ENCODE results near the gene WNT2B.
A peak's percentile ranks its signal among the peaks of the same experiment; 100 is the strongest.

Gene WNT2B

DNA sequence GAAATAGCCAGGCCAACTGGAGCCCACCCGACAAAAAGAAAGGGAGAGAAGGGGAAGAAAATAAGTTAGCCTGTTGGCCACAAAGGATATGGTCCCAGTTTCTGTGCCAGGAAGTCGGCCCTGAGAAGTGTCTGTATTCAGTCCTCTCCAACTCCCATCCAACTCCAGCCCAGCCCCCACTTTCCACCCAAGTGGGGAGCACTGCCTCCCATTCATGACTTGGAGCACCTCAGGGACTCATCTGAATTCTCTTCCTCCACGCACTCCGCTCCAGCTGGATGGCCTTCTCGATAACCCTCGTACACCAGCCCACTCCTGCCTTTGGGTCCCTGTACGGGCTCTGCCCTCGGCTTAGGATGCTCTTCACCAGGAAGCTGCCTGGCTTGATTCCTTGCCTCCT is 2.0 kb upstream of the WNT2B start:
- H3K4me3 ChIP-seq = no peak overlapping the region
- H3K9me3 ChIP-seq (ENCODE audit: low read depth, low read length) = no peaks in the 10 kb centered on the region
- DNase-seq (ENCODE audit: low read depth, low spot score) = no peak

DNA sequence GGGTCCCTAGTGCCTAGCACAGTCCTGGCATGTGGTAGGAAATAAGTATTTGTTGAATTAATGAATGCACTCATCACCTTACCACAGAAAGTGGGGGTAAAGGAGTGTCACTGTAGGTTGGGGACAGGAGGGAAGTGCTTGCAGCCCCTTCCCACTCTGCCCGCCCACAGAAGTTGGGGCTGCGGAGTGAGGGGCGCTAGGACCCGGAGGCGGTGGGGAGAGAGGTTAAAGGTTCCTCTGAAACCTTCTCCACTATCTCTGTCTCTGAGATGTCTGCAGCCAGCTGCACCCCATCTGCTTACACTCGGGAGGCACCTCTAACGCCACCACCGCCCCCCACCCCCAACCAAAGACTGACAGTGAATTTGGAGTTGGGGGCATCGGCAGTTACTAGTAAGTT is 1.4 kb upstream of the WNT2B start:
- H3K27ac ChIP-seq = no peak overlapping the region
- H3K36me3 ChIP-seq (ENCODE audit: insufficient read depth, low read length) = no peaks in the 10 kb centered on the region
- peak overlapping the region; percentile 87; the same call in 1 of the 2 replicates for H3K4me3 ChIP-seq
- no peaks in the 10 kb centered on the region for H3K9me3 ChIP-seq (ENCODE audit: low read depth, low read length)
- DNase-seq (ENCODE audit: low read depth, low spot score) = no peak
- no peak overlapping the region for H3K9ac ChIP-seq (ENCODE audit: insufficient read length)
- TF ChIP-seq EZH2 (IDR thresholded peaks at IDR 0.05) (no peak), FOXP2 (optimal IDR thresholded peaks at IDR 0.05; ENCODE audit: control extremely low read depth, extremely low read length, insufficient read depth) (no peak), POLR2AphosphoS5 (IDR thresholded peaks at IDR 0.05; ENCODE audit: borderline replicate concordance, low read depth, low read length) (no peak)

More for the DNA sequence above, 2.0 kb upstream of the WNT2B start:
- no peak for TF ChIP-seq FOXP2 (optimal IDR thresholded peaks at IDR 0.05; ENCODE audit: control extremely low read depth, extremely low read length, insufficient read depth)
- TF ChIP-seq EZH2 (IDR thresholded peaks at IDR 0.05) = no peak
- no peak for TF ChIP-seq POLR2AphosphoS5 (IDR thresholded peaks at IDR 0.05; ENCODE audit: borderline replicate concordance, low read depth, low read length)
- Histone ChIP-seq H3K27ac (no peak overlapping the region), H3K36me3 (ENCODE audit: insufficient read depth, low read length) (no peaks in the 10 kb centered on the region), H3K9ac (ENCODE audit: insufficient read length) (no peak overlapping the region)

DNA sequence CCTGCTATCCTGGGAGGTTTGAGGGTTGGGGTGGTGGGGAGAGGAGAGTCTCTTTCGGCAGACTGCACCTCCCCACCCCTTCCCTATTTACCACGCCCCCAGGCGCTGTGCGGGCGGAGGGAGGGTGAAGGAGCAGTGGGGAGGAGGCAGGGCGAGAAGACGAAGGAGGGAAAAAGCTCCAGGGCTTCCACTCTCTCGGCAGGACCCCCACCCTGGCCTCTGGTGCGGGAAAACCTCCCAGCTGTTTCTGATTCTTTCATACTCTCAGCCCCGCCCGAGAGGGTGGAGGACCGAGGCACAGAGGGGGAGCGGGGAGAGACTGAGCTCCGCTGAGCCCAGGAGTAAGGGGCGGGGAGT is 866 bp upstream of the WNT2B start:
- no peak for DNase-seq (ENCODE audit: low read depth, low spot score)
- Histone ChIP-seq H3K4me3 (peak overlapping the region; percentile 87), H3K9ac (ENCODE audit: insufficient read length) (peak overlapping the region; percentile 33), H3K9me3 (ENCODE audit: low read depth, low read length) (no peaks in the 10 kb centered on the region), H3K27ac (no peak overlapping the region), H3K36me3 (ENCODE audit: insufficient read depth, low read length) (no peaks in the 10 kb centered on the region)
- TF ChIP-seq FOXP2 (optimal IDR thresholded peaks at IDR 0.05; ENCODE audit: control extremely low read depth, extremely low read length, insufficient read depth) = peak; percentile 56
- TF ChIP-seq POLR2AphosphoS5 (IDR thresholded peaks at IDR 0.05; ENCODE audit: borderline replicate concordance, low read depth, low read length) = no peak

GRCh38 chr1:112509005-112509659 is 367 bp downstream of the WNT2B start:
- no peak overlapping the region for H3K27ac ChIP-seq
- H3K9ac ChIP-seq (ENCODE audit: insufficient read length) = no peak overlapping the region
- no peaks in the 10 kb centered on the region for H3K9me3 ChIP-seq (ENCODE audit: low read depth, low read length)
- TF ChIP-seq EZH2 (IDR thresholded peaks at IDR 0.05) = no peak
- no peak for TF ChIP-seq POLR2AphosphoS5 (IDR thresholded peaks at IDR 0.05; ENCODE audit: borderline replicate concordance, low read depth, low read length)
- peak overlapping the region; percentile 87 for H3K4me3 ChIP-seq
- no peaks in the 10 kb centered on the region for H3K36me3 ChIP-seq (ENCODE audit: insufficient read depth, low read length)
- DNase-seq (ENCODE audit: low read depth, low spot score) = no peak

GRCh38 chr1:112509660-112510178 is 954 bp downstream of the WNT2B start:
- no peak for DNase-seq (ENCODE audit: low read depth, low spot score)
- Histone ChIP-seq H3K27ac (no peak overlapping the region), H3K9me3 (ENCODE audit: low read depth, low read length) (no peaks in the 10 kb centered on the region), H3K36me3 (ENCODE audit: insufficient read depth, low read length) (no peaks in the 10 kb centered on the region), H3K9ac (ENCODE audit: insufficient read length) (no peak overlapping the region), H3K4me3 (no peak overlapping the region)
- TF ChIP-seq EZH2 (IDR thresholded peaks at IDR 0.05) (no peak), FOXP2 (optimal IDR thresholded peaks at IDR 0.05; ENCODE audit: control extremely low read depth, extremely low read length, insufficient read depth) (no peak), POLR2AphosphoS5 (IDR thresholded peaks at IDR 0.05; ENCODE audit: borderline replicate concordance, low read depth, low read length) (no peak)

- DNase-seq (ENCODE audit: low read depth, low spot score) = no peak
- Histone ChIP-seq H3K9ac (ENCODE audit: insufficient read length) (no peak overlapping the region), H3K27ac (no peak overlapping the region), H3K4me3 (no peak overlapping the region), H3K9me3 (ENCODE audit: low read depth, low read length) (no peaks in the 10 kb centered on the region), H3K36me3 (ENCODE audit: insufficient read depth, low read length) (no peaks in the 10 kb centered on the region)
- no peak for TF ChIP-seq FOXP2 (optimal IDR thresholded peaks at IDR 0.05; ENCODE audit: control extremely low read depth, extremely low read length, insufficient read depth)
Observed at GRCh38 chr1:112510340-112510739, 1.6 kb downstream of the WNT2B start.

DNA sequence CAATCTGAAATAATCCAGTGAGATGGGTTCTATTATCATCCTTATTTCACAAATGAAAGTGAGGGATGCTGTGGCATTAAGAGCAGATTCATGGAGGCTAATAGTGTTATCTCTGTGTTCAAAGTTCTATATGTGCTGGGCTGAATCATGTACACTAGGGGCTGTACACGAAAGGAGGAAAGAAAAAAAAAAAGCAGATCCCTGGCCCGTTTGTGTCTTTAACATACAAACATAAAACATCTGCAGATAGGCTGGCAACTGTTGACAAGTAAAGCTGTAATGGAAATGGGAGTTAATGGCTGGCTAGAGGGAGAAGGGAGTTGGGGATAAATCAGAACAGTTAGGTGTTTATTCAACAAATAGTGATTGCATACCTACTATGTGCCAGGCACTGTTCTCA is 3.1 kb downstream of the WNT2B start:
- Histone ChIP-seq H3K4me3 (no peak overlapping the region), H3K27ac (no peak overlapping the region), H3K36me3 (ENCODE audit: insufficient read depth, low read length) (no peaks in the 10 kb centered on the region), H3K9me3 (ENCODE audit: low read depth, low read length) (no peaks in the 10 kb centered on the region), H3K9ac (ENCODE audit: insufficient read length) (no peak overlapping the region)
- DNase-seq (ENCODE audit: low read depth, low spot score) = no peak
- TF ChIP-seq POLR2AphosphoS5 (IDR thresholded peaks at IDR 0.05; ENCODE audit: borderline replicate concordance, low read depth, low read length) (no peak), FOXP2 (optimal IDR thresholded peaks at IDR 0.05; ENCODE audit: control extremely low read depth, extremely low read length, insufficient read depth) (no peak), EZH2 (IDR thresholded peaks at IDR 0.05) (no peak)

- H3K36me3 ChIP-seq (ENCODE audit: insufficient read depth, low read length) = no peaks in the 10 kb centered on the region
- no peaks in the 10 kb centered on the region for H3K9me3 ChIP-seq (ENCODE audit: low read depth, low read length)
- no peak overlapping the region for H3K9ac ChIP-seq (ENCODE audit: insufficient read length)
- H3K27ac ChIP-seq = no peak overlapping the region
- no peak for TF ChIP-seq POLR2AphosphoS5 (IDR thresholded peaks at IDR 0.05; ENCODE audit: borderline replicate concordance, low read depth, low read length)
- no peak for TF ChIP-seq EZH2 (IDR thresholded peaks at IDR 0.05)
- TF ChIP-seq FOXP2 (optimal IDR thresholded peaks at IDR 0.05; ENCODE audit: control extremely low read depth, extremely low read length, insufficient read depth) = no peak
- DNase-seq (ENCODE audit: low read depth, low spot score) = no peak
- H3K4me3 ChIP-seq = no peak overlapping the region
Observed at GRCh38 chr1:112513112-112513870, 4.5 kb downstream of the WNT2B start.

Measured in SK-N-MC (cell line).